HepG2 (cell line): ENCODE measurements around the gene GON4L. TPM values are rescaled to one million over a fixed set of nuclear protein-coding genes. Genes with fewer than 3 reads are reported as not detected.
A peak's percentile ranks its signal among the peaks of the same experiment; 100 is the strongest.

Experiments used
- ETV6 ChIP-seq: sonication (generic); formaldehyde crosslinking; conservative IDR thresholded peaks from 2 replicates; pipeline ENCODE4 v1.4.0; 2020; ENCODE audit warnings: missing genetic modification reagents
- FOXM1 ChIP-seq: sonication (generic); formaldehyde crosslinking; IDR thresholded peaks from 2 replicates; pipeline ENCODE4 v1.5.0; 2020; ENCODE audit warnings: missing genetic modification reagents
- JARID2 ChIP-seq: sonication (generic); formaldehyde crosslinking; IDR thresholded peaks from 2 replicates; pipeline ENCODE4 v1.8.1; 2023; ENCODE audit warnings: missing genetic modification reagents, inconsistent platforms; ENCODE audit not compliant: insufficient replicate concordance
- SP1 ChIP-seq, 2 experiments: fragments of 450-650 bp in 1 of 2; sonication (generic) in 1 of 2; formaldehyde crosslinking in 1 of 2; IDR thresholded peaks; 2 replicates each; pipeline versions ENCODE4 v1.4.0 to v1.6.1; 2016 to 2020; ENCODE audit warnings: missing genetic modification reagents in 1 of 2
- STAG1 ChIP-seq: sonication (generic); formaldehyde crosslinking; IDR thresholded peaks from 2 replicates; pipeline ENCODE4 v1.4.0; 2020; ENCODE audit warnings: missing genetic modification reagents
- SYNCRIP ChIP-seq: fragments of 200-400 bp; formaldehyde crosslinking; IDR thresholded peaks from 2 replicates; pipeline ENCODE4 v1.6.1; 2018; ENCODE audit warnings: mild to moderate bottlenecking, low read depth, low read length; ENCODE audit not compliant: insufficient read depth
- ZBTB40 ChIP-seq, 2 experiments: fragments of 450-650 bp in 1 of 2; sonication (generic) in 1 of 2; formaldehyde crosslinking in 1 of 2; IDR thresholded peaks; 2 replicates each; pipeline versions ENCODE4 v1.6.1 to v1.8.0; 2016 to 2022; ENCODE audit warnings: antibody characterized with exemption in 1 of 2, mild to moderate bottlenecking in 1 of 2, missing genetic modification reagents in 1 of 2
- ZFP41 ChIP-seq: sonication (generic); formaldehyde crosslinking; IDR thresholded peaks from 2 replicates; pipeline ENCODE4 v1.4.0; 2020; ENCODE audit warnings: mild to moderate bottlenecking, missing genetic modification reagents, borderline replicate concordance
- ZNF547 ChIP-seq: sonication (generic); formaldehyde crosslinking; IDR thresholded peaks from 2 replicates; pipeline ENCODE4 v1.5.1; 2020; ENCODE audit warnings: mild to moderate bottlenecking, missing genetic modification reagents
- ZNF589 ChIP-seq: sonication (generic); formaldehyde crosslinking; conservative IDR thresholded peaks from 2 replicates; pipeline ENCODE4 v1.8.0; 2022; ENCODE audit warnings: mild to moderate bottlenecking, moderate library complexity, missing genetic modification reagents
- ZNF7 ChIP-seq: IDR thresholded peaks from 2 replicates; pipeline ENCODE4 v1.6.1; 2016; ENCODE audit warnings: missing biosample characterization, missing genetic modification reagents
- ZNF788 ChIP-seq: sonication (generic); formaldehyde crosslinking; IDR thresholded peaks from 2 replicates; pipeline ENCODE4 v1.5.0; 2020; ENCODE audit warnings: mild to moderate bottlenecking, missing genetic modification reagents, borderline replicate concordance
- polyA plus RNA-seq, 8 experiments: library from polyadenylated mRNA; depleted of rRNA in 3 of 8; stranded (reverse) in 7 of 8; unstranded in 1 of 8; fragments of >200 nt; fragmentation: Illumina TruSeq in 4 of 8; extraction: Trizol in 4 of 8; gene quantifications; 2 replicates each; pipeline versions ENCODE4 v1.2.1 to v1.2.3, GENCODE V29; 2011 to 2016; ENCODE audit warnings: low read depth in 4 of 8, missing spikeins in 1 of 8, mixed read lengths in 1 of 8; ENCODE audit not compliant: insufficient read depth in 1 of 8
- total RNA-seq, 5 experiments: library from RNA; depleted of rRNA; stranded (reverse); fragments of >200 nt; fragmentation: Illumina TruSeq; extraction: Trizol; gene quantifications; 2 replicates each; pipeline ENCODE4 v1.2.3, GENCODE V29; 2016; ENCODE audit warnings: low read depth in 1 of 5
- TF ChIP-seq, protein P1 (sequence below): IDR thresholded peaks from 2 replicates; pipeline ENCODE4 v1.6.1; 2016; ENCODE audit warnings: low read depth
- TF ChIP-seq, protein P2 (sequence below): sonication (generic); formaldehyde crosslinking; IDR thresholded peaks from 2 replicates; pipeline ENCODE4 v1.5.0; 2020; ENCODE audit warnings: mild to moderate bottlenecking, missing genetic modification reagents, borderline replicate concordance

Gene GON4L
- total and polyA plus RNA-seq, 2 of the 13 experiments (the other 11 are each of a cell fraction or from before 2014, with no cell fraction given) = 14.6 to 19.6 TPM

GRCh38 chr1:155859234-155859829 lies 2.3 kb upstream of the GON4L start, which contains the start of gene SYT11 (continued):
- no peak for TF ChIP-seq ZBTB40 (IDR thresholded peaks at IDR 0.05)
- TF ChIP-seq ZBTB40 (CRISPR knock-in tag; IDR thresholded peaks at IDR 0.05) = no peak
- no peak for TF ChIP-seq ZFP41 (CRISPR knock-in tag)
- no peak for TF ChIP-seq ZNF788 (CRISPR knock-in tag)
- no peak for TF ChIP-seq SYNCRIP
- no peak for TF ChIP-seq ZNF7 (CRISPR knock-in tag)
- TF ChIP-seq SP1 (IDR thresholded peaks at IDR 0.05) = no peak
- TF ChIP-seq SP1 (CRISPR knock-in tag; IDR thresholded peaks at IDR 0.05) = peak; percentile 71
- TF ChIP-seq, protein P1, sequence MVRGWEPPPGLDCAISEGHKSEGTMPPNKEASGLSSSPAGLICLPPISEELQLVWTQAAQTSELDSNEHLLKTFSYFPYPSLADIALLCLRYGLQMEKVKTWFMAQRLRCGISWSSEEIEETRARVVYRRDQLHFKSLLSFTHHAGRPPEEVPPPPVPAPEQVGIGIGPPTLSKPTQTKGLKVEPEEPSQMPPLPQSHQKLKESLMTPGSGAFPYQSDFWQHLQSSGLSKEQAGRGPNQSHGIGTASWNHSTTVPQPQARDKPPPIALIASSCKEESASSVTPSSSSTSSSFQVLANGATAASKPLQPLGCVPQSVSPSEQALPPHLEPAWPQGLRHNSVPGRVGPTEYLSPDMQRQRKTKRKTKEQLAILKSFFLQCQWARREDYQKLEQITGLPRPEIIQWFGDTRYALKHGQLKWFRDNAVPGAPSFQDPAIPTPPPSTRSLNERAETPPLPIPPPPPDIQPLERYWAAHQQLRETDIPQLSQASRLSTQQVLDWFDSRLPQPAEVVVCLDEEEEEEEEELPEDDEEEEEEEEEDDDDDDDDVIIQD (CRISPR knock-in tag) = peak; percentile 60
- no peak for TF ChIP-seq JARID2 (CRISPR knock-in tag)
- TF ChIP-seq ZNF547 (CRISPR knock-in tag) = no peak
- TF ChIP-seq, protein P2, sequence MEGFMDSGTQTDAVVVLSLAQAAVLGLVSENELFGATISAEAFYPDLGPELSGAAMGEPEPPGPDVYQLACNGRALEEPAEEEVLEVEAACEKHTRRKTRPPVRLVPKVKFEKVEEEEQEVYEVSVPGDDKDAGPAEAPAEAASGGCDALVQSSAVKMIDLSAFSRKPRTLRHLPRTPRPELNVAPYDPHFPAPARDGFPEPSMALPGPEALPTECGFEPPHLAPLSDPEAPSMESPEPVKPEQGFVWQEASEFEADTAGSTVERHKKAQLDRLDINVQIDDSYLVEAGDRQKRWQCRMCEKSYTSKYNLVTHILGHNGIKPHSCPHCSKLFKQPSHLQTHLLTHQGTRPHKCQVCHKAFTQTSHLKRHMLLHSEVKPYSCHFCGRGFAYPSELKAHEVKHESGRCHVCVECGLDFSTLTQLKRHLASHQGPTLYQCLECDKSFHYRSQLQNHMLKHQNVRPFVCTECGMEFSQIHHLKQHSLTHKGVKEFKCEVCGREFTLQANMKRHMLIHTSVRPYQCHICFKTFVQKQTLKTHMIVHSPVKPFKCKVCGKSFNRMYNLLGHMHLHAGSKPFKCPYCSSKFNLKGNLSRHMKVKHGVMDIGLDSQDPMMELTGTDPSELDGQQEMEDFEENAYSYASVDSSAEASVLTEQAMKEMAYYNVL (CRISPR knock-in tag) = no peak
- TF ChIP-seq ETV6 (CRISPR knock-in tag) = no peak
- no peak for TF ChIP-seq FOXM1 (CRISPR knock-in tag)
- 0 out of 2 replicates have a peak, but pooled peaks have one; percentile 32 for TF ChIP-seq ZNF589 (CRISPR knock-in tag)
- TF ChIP-seq STAG1 (CRISPR knock-in tag) = no peak
